NCI-H82 treated with DMSO at 0.1 percent for 48 hours (cell line): ENCODE results near the gene CFAP46.
"Not testable (repeated sequence)": the region's sequence is repeated elsewhere in the genome, so short reads cannot be mapped to it uniquely, and the experiment has no call there.

Source experiments
- DNase-seq: peaks from one replicate; lab custom pipeline; 2025; ENCODE audit not compliant: unreplicated experiment; lab: John Stamatoyannopoulos, UW

The CFAP46 gene

DNA sequence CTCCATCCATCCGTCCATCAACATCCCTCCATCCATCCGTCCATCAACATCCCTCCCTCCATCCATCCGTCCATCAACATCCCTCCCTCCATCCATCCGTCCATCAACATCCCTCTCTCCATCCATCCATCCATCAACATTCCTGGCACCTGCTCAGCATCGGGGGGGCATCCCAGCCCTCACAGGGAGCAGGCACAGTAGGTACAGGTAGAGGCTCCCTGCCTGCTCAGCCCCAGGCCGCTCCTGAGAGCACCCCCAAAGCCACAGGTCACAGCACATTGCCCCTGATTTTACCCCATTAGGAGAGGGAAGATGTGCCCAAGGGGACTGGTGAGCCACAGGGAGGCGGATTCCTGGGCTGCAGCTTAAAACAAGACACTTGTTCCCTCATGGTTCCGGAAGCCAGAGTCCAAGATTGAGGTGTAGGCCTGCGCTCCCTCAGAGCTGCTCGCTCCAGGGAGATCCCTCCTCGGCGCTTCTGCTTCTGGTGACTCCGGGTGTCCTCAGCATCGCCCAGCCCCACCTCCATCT is 21.1 kb upstream of the CFAP46 start:
- DNase-seq, result no peak

GRCh38 chr10:132962623-132963429 is 20.5 kb upstream of the CFAP46 start:
- no peak for DNase-seq

- no peak for DNase-seq
These were observed 19.6 kb upstream of the CFAP46 start for GRCh38 chr10:132961787-132962622.

DNA sequence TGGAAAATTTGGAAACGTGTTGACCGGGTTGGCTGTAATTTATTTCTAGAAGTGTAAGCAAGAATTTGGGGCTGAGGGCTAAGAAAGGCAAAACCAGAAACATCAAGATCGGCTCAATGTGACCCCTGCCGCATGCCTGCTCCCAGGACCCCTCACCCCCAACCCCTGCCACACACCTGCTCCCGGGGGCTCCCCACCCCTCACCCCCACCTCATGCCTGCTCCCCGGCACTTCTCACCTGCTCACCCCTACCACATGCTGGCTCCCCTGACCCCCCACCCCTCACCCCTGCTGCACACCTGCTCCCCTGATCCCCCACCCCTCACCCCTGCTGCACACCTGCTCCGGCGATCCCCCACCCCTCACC is 19.0 kb upstream of the CFAP46 start:
- DNase-seq, result no peak

DNA sequence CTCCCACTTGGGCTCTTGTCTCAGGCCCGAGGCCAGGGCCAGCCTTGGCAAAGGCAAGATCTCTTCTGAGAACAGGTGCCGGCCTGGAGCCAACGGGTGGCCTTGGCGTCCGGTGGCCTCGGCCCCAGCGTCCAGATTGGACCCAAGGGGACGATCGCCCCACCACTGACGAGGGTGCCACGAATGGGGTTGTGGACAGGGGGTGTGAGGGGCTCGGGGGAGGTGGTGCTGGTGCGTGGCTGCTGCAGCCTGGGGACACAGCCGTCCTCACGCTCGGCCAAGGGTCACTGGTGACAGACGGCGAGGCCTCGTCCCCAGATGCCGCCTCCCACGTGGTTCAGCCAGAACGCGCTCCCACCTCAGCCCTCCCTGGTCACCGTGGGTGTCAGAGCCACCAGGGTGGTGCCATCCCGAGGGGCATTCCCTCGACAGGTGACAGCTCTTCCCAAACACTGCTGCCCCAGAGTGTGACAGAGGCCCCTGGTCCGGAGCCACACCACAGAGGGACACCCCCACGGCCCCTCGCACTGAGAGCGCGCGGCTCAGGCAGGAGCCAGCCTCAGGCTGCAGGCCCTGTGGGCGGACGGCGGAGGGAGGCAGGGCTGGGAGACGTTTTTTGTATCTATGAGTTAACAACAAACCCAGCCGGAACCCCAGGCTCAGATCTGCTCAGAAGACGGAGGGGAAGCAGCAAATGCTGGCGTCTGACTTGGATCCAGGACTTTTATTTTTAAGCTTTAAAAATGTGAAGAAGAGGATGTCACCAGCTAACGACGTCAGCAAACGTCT is 18.5 kb upstream of the CFAP46 start:
- no peak for DNase-seq

DNA sequence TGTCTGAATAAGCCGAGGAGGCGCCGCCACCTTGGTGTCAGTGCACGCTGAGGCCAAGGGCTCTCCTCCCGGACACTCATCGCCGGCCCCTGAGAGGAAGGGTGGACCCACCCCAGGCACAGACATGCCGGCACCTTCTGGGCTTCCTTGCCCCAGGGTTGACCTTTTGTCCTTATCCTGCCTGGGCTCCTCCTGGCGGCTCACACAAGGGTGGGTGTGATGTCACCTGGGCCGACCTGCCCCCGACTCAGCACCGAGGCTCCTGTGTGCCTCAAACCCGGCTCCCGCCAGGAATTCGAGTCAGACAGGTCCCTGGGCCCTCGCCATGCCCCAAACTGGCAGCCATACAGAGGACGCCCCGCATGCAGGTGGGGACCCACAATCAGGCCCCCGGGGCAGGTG is 17.7 kb upstream of the CFAP46 start:
- no peak for DNase-seq

DNA sequence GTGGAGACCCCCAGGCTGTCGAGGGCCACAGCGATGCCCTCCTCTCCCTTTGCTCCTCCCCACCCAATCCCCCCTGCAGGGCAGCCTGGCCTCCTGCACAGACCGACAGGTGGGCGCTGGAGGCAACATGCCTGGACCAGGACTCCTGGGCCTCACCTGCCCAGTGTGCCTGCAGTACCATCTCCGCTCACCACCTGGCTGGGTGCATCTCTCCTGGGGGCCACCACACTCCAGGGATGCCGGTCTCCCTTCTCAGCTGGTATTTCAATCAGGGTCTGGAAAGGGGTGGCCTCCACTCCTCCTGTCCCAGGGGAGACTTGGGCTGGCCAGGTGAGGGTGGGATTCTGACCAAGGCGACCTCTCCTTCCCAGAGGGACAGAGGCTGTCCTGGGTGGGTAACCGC is 17.2 kb upstream of the CFAP46 start:
- DNase-seq, result no peak

DNA sequence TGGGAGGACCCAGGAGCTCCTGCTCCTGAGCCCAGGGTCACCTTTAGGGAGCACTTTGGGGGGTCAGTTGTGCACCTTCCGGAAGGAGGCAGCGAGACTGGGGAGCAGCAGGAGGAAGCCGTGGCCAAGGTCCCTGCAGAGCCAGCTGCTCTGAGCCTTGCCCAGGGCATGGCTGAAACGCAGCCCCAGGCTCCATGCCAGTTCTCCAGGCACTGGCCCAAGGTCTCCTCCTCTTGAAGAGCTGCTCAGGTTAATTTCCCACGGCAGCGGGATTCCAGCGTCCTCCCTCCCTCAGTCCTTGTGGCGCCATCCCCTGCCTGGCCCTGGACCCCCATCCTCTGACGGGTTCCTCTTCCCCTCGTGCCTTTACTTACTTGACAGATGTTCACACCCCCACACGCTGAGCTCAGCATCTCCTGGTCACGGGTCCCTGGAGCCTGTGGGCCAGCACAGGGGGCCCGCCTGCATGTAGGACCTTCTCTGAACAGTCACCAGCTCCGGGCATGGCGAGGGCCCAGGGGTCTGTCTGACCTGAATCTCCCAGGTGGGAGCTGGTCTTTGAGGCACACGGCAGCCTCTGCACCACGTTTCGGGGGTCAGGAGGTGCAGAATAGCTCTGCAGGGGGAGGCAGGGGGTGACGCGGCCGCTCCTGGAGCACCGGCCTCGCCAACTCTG is 16.7 kb upstream of the CFAP46 start:
- no peak for DNase-seq

DNA sequence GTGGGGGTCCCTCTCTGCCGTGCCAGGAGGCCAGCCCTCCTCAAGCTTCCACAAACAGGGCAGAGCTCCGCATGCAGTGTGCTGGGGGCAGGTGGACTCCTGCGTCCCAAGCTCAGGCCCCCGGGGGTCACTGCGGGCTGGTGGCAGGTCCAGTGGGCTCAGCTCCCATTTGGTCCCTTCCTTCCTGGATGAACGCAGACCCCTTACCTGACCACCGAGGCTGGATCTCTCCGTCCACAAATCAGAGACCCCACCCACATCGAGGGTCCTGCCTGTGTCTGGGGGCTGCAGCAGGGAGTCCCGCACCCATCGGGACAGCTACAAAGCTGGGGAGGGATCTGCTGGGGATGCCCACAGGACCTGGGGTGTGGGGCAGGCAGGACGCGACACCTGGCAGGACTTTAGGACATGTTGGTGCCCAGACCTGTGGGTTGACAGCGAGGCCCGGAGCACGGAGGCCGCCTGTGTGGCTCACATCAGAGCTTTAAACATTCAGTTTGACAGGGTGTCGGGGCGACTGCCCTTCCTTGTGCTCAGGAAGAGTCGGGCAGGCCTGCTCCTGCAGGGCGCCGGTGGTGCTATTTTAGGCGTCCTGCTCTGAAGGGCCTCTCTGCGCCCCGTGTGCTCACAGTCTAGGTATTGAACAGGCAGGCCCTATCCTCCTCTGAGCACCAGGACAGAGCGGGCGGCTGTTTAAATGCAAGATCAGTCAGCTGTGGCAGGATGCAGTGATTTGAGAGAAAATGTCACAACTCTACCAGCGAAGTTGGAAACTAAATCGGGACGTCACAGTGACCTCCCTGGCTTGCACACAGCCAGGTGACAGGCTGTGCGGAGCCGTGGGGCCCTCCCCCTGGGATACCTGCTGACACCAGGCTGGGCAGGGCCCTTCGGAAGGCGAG is 15.9 kb upstream of the CFAP46 start:
- DNase-seq, result no peak

DNA sequence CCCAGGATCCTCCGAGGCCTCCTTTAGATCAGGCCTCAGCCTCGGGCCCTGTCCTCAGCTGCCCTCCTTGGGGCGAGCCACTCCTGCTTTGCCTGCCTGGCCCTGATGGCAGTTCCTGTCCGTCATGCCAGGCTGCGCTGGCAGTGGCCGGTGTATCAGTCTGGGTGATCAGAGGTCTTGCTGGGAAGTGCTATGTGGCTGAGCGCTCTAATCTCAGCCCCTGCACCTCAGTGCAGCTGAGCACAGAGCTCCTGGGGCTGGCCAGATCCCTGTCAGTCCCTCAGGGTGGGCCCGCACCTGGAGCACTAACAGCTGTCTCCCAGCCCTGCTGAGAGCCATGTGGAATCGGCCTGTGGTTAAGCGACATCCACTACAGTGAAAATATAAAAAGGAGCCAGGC is 14.8 kb upstream of the CFAP46 start:
- DNase-seq, result no peak

- not testable (repeated sequence) for DNase-seq
These were observed 13.9 kb upstream of the CFAP46 start for GRCh38 chr10:132956259-132956658.

DNA sequence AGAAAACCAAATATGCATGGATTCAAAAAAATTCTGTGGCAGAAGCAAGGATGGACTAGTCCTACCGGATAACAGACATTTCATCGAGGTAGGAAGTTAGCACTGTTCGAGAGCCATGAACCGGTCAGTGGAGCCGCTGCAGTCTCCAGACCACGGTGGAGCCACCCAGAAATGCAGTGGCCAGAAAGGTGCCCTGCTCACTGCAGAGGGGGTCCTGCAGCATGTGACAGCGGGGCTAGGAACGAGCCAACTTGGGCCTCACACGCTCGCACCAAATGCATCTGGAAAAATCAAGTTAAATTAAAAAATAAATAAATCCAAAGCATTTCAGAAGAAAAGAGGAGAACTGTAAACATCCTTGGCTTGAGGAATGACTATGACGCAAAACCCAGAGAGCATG is 13.1 kb upstream of the CFAP46 start:
- no peak for DNase-seq

DNA sequence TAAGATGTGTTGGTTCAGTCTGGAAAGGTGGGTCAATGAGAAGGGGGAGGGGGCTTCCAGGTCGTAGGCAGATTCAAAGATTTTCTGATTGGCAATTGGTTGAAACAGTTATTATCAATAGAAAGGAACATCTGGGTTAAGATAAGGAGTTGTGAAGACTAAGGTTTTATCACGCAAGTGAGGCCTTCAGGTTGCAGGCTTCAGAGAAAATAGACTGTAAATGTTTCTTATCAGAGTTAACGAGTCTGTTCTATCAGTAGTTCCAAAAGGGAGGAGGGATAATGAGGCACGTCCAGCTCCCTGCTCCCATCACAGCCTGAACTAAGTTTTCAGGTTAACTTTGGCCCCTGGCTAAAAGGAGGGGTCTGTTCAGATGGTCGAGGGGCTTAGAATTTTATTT is 11.1 kb upstream of the CFAP46 start:
- DNase-seq, result no peak

GRCh38 chr10:132951926-132952325 is 9.6 kb upstream of the CFAP46 start:
- no peak for DNase-seq

- DNase-seq, result no peak
These were observed 6.0 kb upstream of the CFAP46 start for GRCh38 chr10:132948351-132948750.

DNA sequence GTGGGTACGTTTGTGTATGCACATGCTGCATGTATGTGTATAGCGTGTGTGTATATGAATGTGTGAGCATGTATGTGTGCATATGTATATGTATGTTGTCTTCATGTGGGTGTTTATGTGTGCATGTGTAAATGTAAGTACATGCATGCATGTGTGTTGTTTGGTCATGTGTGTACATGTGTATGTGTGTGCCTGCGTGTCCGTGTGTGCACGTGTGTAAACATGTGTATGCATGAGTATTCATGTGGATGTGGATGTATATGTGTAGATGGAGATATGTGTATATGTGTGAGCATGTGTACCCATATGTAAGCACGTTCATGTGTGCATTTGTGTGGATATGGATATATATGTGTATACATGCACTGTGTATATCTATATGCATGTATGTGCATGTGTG is 5.5 kb upstream of the CFAP46 start:
- no peak for DNase-seq

- DNase-seq, result no peak
These were observed 4.6 kb upstream of the CFAP46 start for GRCh38 chr10:132946806-132947546.

DNA sequence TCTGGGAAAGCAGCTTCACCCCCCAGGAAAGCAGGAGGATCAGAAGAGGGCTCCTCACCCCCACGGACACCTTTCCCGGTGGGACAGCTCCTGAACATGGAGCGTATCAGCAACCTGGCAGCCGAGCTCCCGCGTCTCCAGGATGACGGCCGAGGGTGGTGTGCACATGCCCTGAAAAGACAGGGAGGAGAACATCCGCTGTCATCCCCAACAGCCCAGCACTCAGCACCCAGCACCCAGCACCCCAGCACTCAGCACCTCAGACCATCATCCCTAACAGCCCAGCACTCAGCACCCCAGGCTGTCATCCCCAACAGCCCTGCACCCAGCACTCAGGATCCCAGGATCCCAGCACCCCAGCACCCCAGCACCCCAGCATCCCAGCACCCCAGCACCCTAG is 3.9 kb upstream of the CFAP46 start:
- no peak for DNase-seq

- DNase-seq, result no peak
These were observed 3.5 kb upstream of the CFAP46 start for GRCh38 chr10:132945894-132946255.
